ENCODE results near the gene PHLDB1.
"Not testable (repeated sequence)": the region's sequence is repeated elsewhere in the genome, so short reads cannot be mapped to it uniquely, and the experiment has no call there.

The PHLDB1 gene

DNA sequence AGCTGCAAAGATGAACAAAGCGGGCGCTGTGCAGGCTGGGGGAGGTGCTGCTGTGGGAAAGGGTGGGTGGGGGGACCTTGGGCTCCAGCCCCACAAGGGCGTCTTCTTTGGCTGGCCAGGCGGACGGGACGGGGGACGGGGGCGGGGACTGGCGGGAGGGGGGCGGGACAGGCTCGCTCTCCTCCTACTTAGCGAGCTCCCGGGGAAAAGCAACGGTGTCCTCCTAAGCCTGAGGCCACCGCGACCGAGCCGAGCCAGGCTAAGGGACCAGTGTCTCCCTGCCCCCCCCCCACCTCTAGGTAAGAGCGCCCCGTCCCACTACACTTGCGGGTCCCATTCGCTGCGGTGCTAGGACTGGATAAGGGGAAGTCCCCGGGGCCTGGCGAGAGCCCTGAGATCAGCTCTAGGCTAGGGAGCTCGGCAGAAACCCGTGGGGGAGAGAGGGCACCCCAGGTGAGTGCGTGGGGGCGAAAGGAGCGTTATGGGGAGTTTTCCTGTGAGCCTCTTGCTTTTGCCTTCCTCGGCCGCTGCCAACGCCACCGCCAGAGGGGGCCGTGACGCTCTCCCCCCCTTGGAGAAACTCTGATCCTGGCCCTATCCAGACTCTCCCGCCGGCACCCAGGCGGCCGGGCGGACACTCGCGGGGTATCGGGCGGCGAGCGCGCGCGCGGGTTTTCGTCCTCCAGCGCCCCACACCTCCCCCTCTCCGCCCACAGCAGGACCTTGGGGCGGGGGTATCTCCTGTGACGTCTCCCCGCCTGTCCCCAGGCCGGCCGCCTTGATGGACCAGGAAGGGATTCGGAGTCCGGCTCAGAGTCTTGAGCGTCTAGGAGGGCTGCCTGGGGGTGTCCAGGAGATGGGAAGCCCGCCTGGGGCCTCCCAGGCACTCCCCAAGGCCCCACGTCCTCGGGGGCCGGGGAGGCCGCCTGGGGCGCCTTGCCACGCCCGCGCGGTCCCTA is at the start of gene PHLDB1:
PHLDB1 (plus strand) TSS at position 215 of the 959 bp plus-strand sequence. CDS start 6,222 bp downstream, outside the sequence.
- DNase-seq (ENCODE audit: low read depth in 2 of 3, low spot score in 1 of 3), result peak in 2 of 3 donors; percentile 15 to 20

DNA sequence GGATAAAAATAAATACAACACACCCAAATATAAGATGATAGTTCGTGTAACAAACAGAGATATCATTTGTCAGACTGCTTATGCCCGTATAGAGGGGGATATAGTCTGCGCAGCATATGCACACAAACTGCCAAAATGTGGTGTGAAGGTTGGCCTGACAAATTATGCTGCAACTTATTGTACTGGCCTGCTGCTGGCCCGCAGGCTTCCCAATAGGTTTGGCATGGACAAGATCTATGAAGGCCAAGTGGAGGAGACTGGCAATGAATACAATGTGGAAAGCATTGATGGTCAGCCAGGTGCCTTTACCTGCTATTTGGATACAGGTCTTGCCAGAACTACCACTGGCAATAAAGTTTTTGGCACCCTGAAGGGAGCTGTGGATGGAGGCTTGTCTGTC is 46.6 kb upstream of the PHLDB1 start:
- no peak for DNase-seq (ENCODE audit: low read depth in 2 of 3, low spot score in 1 of 3)

GRCh38 chr11:118565051-118565450 is 42.4 kb upstream of the PHLDB1 start:
- DNase-seq (ENCODE audit: low read depth in 2 of 3, low spot score in 1 of 3), result no peak

DNA sequence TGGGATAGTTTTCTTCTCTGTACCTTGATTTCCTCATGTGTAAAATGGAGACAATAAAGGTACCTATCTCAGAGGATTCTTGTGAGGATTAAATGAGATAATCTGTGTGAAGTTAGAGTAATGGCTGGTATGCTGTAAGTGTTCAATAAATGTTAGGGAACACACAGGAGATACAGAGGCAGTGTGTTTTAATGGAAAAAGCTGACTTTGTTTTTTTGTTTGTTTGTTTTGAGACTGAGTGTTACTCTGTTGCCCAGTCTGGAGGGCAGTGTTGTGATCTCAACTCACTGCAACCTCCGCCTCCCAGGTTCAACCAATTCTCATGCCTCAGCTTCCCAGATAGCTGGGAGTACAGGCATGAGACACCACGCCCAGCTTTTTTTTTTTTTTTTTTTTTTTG is 37.7 kb upstream of the PHLDB1 start:
- no peak for DNase-seq (ENCODE audit: low read depth in 2 of 3, low spot score in 1 of 3)

DNA sequence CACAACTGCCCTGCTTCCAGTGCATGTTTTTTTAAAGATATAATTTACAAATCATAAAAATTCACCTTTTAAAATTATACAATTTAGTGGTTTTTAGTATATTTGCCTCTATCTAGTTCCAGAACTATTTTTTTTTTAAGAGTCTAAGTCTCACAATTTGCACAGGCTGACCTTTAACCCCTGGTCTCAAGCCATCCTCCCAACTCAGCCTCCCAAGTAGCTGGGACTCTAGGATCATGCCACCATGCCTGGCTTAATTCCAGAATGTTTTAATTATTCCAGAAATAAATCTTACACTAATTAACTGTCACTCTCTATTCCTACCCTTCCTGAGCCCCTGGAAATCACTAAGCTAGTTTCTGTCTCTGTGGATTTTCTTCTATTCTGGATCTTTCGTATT is 36.6 kb upstream of the PHLDB1 start:
- no peak for DNase-seq (ENCODE audit: low read depth in 2 of 3, low spot score in 1 of 3)

DNA sequence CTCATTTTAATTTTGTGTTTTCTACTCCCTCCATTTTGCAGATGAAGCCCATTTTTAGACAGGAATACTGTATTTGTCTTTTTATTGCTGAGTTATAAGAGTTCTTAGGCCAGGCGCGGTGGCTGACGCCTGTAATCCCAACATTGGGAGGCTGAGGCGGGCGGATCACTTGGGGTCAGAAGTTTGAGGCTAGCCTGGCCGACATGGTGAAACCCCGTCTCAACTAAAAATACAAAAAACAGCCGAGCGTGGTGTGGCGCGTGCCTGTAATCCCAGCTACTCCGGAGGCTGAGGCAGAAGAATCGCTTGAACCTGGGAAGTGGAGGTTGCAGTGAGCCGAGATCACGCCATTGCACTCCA is 35.7 kb upstream of the PHLDB1 start:
- peak in 2 of 3 donors; percentile 9 to 14 for DNase-seq (ENCODE audit: low read depth in 2 of 3, low spot score in 1 of 3)

DNA sequence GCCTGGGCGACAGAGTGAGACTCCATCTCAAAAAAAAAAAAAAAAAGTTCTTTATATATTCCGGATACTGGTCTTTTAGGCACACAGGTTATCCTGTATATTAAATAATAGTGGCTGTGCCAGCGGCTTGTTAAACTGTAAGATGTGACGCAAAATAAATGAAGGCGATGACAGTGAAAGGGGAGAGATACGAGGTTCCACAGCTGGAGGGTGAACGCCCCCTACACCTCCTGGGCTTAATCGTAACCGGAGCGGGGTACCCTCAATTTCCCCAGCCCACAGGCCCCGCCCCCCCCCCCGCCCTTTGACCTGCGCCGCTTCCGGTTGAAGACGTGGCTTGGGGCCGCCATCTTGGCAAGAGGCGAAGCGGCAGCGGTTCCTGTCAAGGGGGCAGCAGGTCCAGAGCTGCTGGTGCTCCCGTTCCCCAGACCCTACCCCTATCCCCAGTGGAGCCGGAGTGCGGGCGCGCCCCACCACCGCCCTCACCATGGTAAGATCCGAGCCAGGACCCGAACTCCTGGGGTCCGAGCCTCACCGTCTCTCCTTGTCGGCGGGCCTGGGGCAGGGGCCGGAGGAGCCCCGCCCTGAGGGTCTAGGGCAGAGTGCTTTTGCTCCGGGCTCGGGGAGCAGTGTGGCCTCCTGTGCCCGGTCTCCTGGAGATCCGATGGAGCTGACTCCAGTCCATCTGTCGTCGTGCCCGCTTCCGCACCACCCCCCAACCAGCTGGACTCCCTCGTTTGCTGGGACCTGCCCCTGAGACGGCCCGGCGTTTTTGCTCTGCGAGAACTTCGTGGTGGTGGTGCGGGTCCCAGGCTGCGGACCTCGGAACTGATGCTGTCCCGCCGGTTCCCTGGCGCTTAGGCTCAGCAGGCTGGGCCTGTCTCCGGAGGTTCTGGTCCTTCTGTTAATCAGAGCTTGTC is 35.1 kb upstream of the PHLDB1 start, which contains the start of gene ARCN1:
ARCN1 (plus strand) TSS at position 349 of the 920 bp plus-strand sequence; CDS start at position 488, 139 bp downstream.
- peak; percentile 59 to 69 (median 65) for DNase-seq (ENCODE audit: low read depth in 2 of 3, low spot score in 1 of 3)

DNA sequence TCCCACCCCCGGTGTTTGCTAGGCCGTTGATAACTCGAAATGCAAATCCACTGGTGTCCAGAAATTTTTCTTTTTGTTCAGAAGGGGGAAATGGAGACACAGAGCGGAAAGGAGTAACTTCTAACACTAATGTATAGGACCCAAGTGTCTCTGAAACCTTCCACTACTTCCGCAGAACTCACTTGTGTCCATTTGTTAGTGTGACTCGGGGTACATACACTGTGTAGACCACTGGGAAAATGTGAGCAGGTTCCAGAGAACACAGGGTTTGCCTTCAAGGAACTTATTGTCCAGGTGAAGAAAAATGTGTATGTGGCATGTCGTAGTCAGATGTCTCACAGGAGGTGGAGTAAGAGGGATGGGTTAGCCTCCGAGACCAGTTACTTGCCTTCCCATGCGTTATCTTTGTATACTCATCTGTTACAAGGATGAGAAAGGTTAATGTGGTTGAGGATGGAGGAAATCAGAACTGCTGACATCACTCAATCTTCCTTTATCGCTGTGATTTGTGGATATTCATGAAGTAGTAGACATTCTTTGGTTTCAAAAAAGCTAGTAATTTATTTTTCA is 34.3 kb upstream of the PHLDB1 start:
- peak in 1 of 3 donors; percentile 17 for DNase-seq (ENCODE audit: low read depth in 2 of 3, low spot score in 1 of 3)

DNA sequence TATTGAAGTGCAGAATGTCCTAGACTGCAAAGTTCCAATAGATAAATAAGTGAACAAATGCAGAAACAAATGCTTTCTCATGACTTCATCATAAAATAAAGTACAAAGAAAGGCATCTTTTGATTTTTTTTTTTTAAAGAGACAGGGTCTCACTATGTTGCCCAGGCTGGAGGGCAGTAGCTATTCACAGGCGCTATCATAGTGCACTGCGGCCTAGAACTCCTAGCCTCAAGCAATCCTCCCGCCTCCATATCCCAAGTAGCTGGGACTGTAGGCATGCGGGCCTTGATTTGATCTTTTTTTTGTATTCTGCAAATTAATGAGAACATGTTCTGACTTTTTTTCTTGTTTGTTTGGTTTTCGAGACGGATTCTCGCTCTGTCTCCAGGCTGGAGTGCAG is 32.8 kb upstream of the PHLDB1 start:
- no peak for DNase-seq (ENCODE audit: low read depth in 2 of 3, low spot score in 1 of 3)

DNA sequence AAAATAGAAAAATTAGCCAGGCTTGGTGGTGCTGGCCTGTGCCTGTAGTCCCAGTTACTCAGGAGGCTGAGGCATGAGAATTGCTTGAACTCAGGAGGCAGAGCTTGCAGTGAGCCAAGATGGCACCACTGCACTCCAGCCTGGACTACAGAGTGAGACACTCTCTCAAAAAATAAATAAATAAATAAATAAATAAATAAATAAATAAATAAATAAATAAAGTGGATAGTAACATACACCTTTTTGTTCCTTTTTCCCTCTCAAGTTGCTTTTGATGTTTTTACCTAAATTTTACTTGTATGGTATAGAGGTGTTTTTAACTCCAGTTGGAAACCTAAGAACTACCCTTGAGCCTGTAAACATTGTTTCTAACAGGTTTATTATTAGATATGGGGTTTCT is 29.4 kb upstream of the PHLDB1 start:
- not testable (repeated sequence) for DNase-seq (ENCODE audit: low read depth in 2 of 3, low spot score in 1 of 3)

GRCh38 chr11:118581057-118581456 is 26.4 kb upstream of the PHLDB1 start:
- DNase-seq (ENCODE audit: low read depth in 2 of 3, low spot score in 1 of 3), result no peak

GRCh38 chr11:118587952-118588351 is 19.5 kb upstream of the PHLDB1 start:
- DNase-seq (ENCODE audit: low read depth in 2 of 3, low spot score in 1 of 3), result no peak

GRCh38 chr11:118592616-118593367 is 14.6 kb upstream of the PHLDB1 start:
- DNase-seq (ENCODE audit: low read depth in 2 of 3, low spot score in 1 of 3), result no peak

DNA sequence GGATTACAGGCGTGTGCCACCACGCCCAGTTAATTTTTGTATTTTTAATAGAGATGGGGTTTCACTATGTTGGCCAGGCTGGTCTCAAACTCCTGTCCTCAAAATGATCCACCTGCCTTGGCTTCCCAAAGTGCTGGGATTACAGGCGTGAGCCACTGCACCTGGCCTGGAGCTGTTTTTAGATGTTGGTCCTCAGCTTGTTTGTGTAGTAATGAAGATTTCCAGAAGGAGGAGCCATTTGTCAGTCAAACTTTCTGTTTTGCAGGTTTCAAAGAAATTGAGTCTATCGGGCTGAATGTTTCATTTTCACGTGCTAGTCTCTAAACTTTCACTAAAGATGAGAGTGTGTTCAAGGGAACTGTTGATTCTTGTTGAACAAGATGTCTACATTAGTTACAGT is 12.4 kb upstream of the PHLDB1 start:
- peak in 1 of 3 donors; percentile 39 for DNase-seq (ENCODE audit: low read depth in 2 of 3, low spot score in 1 of 3)

GRCh38 chr11:118596224-118597146 is 10.9 kb upstream of the PHLDB1 start:
- no peak for DNase-seq (ENCODE audit: low read depth in 2 of 3, low spot score in 1 of 3)

DNA sequence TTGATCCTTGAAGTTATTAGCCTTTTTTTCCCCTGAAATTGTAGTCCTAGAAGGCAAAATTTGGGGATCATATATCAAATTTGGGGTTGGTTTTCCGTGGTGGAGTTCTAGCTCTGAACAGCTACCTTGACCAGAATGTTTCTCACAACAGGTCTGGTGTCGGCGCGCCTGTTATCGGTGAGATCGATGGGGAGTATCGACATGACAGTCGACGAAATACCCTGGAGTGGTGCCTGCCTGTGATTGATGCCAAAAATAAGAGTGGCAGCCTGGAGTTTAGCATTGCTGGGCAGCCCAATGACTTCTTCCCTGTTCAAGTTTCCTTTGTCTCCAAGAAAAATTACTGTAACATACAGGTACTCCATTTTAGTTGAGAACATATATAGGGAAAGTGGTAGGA is 9.9 kb upstream of the PHLDB1 start:
- no peak for DNase-seq (ENCODE audit: low read depth in 2 of 3, low spot score in 1 of 3)

- no peak for DNase-seq (ENCODE audit: low read depth in 2 of 3, low spot score in 1 of 3)
These were observed 5.1 kb upstream of the PHLDB1 start for GRCh38 chr11:118602331-118602730.

GRCh38 chr11:118603709-118604108 is 3.7 kb upstream of the PHLDB1 start:
- not testable (repeated sequence) for DNase-seq (ENCODE audit: low read depth in 2 of 3, low spot score in 1 of 3)

DNA sequence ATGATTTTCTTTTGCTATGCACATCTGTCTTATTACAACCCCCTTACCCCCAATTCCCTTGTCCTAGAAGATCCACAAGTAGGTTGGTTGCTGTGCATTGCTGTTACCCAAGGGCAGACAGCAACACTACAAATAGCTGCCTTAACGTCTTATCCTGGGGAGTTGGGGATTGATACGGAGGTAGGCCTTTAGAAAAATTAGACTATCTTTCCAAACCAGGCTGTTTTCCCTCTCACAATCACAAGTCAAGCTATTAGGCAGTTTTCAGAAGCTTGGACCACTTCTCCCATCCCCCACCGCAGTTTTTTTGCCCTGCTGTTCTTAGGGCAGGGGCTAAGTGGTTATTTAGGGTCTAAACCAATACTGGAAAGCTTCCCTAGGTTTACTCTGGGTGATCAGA is 2.8 kb upstream of the PHLDB1 start:
- no peak for DNase-seq (ENCODE audit: low read depth in 2 of 3, low spot score in 1 of 3)

All from stimulated activated CD4-positive, alpha-beta T cell treated with anti-CD3 and anti-CD28 coated beads, Interleukin-12 subunit alpha, Interleukin-12 subunit beta, amount 100 ng/mL, for 48 hours (primary cell).